ENCODE measurements around the gene GRM7.

GRM7 gene

GRCh38 chr3:7781395-7781794, 920.5 kb downstream of the GRM7 start:
- Histone ChIP-seq H3K27me3 (ENCODE audit: insufficient read depth, low read depth, severe bottlenecking) (no peaks in the 10 kb centered on the region), H3K36me3 (no peaks in the 10 kb centered on the region), H3K27ac (no peak overlapping the region), H3K4me3 (ENCODE audit: low read depth, low read length) (no peak overlapping the region), H3K9me3 (ENCODE audit: severe bottlenecking) (no peaks in the 10 kb centered on the region)
- no peak for TF ChIP-seq CTCF (IDR thresholded peaks at IDR 0.05; ENCODE audit: low read depth, low read length)
- DNase-seq: no peak

GRCh38 chr3:7787871-7788828, 927.2 kb downstream of the GRM7 start:
- peaks cover 4% of the 10 kb centered on the region for H3K9me3 ChIP-seq (ENCODE audit: severe bottlenecking)

GRCh38 chr3:7788881-7789280, 928.0 kb downstream of the GRM7 start:
- Histone ChIP-seq H3K27ac (no peak overlapping the region), H3K27me3 (ENCODE audit: insufficient read depth, low read depth, severe bottlenecking) (no peaks in the 10 kb centered on the region), H3K9me3 (ENCODE audit: severe bottlenecking) (peaks cover 4% of the 10 kb centered on the region), H3K36me3 (no peaks in the 10 kb centered on the region), H3K4me3 (ENCODE audit: low read depth, low read length) (no peak overlapping the region)
- no peak for TF ChIP-seq CTCF (IDR thresholded peaks at IDR 0.05; ENCODE audit: low read depth, low read length)
- no peak for DNase-seq

More at GRCh38 chr3:7787871-7788828, 927.2 kb downstream of the GRM7 start:
- Histone ChIP-seq H3K36me3 (no peaks in the 10 kb centered on the region), H3K27me3 (ENCODE audit: insufficient read depth, low read depth, severe bottlenecking) (no peaks in the 10 kb centered on the region), H3K4me3 (ENCODE audit: low read depth, low read length) (no peak overlapping the region), H3K27ac (no peak overlapping the region)
- no peak for DNase-seq
- TF ChIP-seq CTCF (IDR thresholded peaks at IDR 0.05; ENCODE audit: low read depth, low read length): 0 out of 2 replicates have a peak, but pooled peaks have one; percentile 24

GRCh38 chr3:7789324-7789723, 928.4 kb downstream of the GRM7 start:
- no peak for TF ChIP-seq CTCF (IDR thresholded peaks at IDR 0.05; ENCODE audit: low read depth, low read length)

GRCh38 chr3:7790141-7790540, 929.2 kb downstream of the GRM7 start:
- no peak overlapping the region for H3K27ac ChIP-seq
- DNase-seq: no peak
- H3K36me3 ChIP-seq: no peaks in the 10 kb centered on the region
- H3K9me3 ChIP-seq (ENCODE audit: severe bottlenecking): peaks cover 4% of the 10 kb centered on the region
- no peak for TF ChIP-seq CTCF (IDR thresholded peaks at IDR 0.05; ENCODE audit: low read depth, low read length)
- no peak overlapping the region for H3K4me3 ChIP-seq (ENCODE audit: low read depth, low read length)
- no peaks in the 10 kb centered on the region for H3K27me3 ChIP-seq (ENCODE audit: insufficient read depth, low read depth, severe bottlenecking)

More at GRCh38 chr3:7789324-7789723, 928.4 kb downstream of the GRM7 start:
- Histone ChIP-seq H3K36me3 (no peaks in the 10 kb centered on the region), H3K27ac (no peak overlapping the region), H3K9me3 (ENCODE audit: severe bottlenecking) (peaks cover 4% of the 10 kb centered on the region), H3K27me3 (ENCODE audit: insufficient read depth, low read depth, severe bottlenecking) (no peaks in the 10 kb centered on the region), H3K4me3 (ENCODE audit: low read depth, low read length) (no peak overlapping the region)
- DNase-seq: no peak
